Breast epithelium (tissue), 4 donors: ENCODE measurements around the gene ZNF541. TPM values are rescaled to one million over a fixed set of nuclear protein-coding genes. Genes with fewer than 3 reads are reported as not detected.

Experiments
- DNase-seq, 2 donors: peaks; one replicate each; pipeline ENCODE4 v3.0.0-alpha.2; 2019; ENCODE audit warnings: low spot score in 2 of 2
- H3K27ac ChIP-seq, 2 donors: fragments of 200-600 bp; sonication (generic) in 1 of 2; one replicate each; pipeline ENCODE4 v1.5.1; 2016 to 2019; ENCODE audit warnings: mild to moderate bottlenecking in 1 of 2
- H3K27me3 ChIP-seq, 2 donors: fragments of 200-600 bp; sonication (generic) in 1 of 2; one replicate each; pipeline versions ENCODE4 v1.5.1 to v1.6.0; 2017 to 2019; ENCODE audit warnings: control low read depth in 1 of 2, mild to moderate bottlenecking in 1 of 2
- H3K36me3 ChIP-seq: fragments of 200-600 bp; one replicate; pipeline ENCODE4 v1.5.1; 2019
- H3K4me1 ChIP-seq, 2 donors: fragments of 200-600 bp; sonication (generic); one replicate each; pipeline ENCODE4 v1.5.1; 2016 to 2019; ENCODE audit warnings: control low read depth in 1 of 2
- H3K4me3 ChIP-seq, 3 donors: fragments of 200-600 bp; sonication (generic); 1 replicate in 2 of 3; 2 replicates in 1 of 3; pipeline ENCODE4 v1.5.1; 2016 to 2019; ENCODE audit warnings: mild to moderate bottlenecking in 3 of 3, moderate library complexity in 2 of 3
- H3K9me3 ChIP-seq, 2 donors: fragments of 200-600 bp; sonication (generic) in 1 of 2; one replicate each; pipeline ENCODE4 v1.5.1; 2016 to 2019; ENCODE audit warnings: control low read depth in 1 of 2
- POLR2A ChIP-seq: fragments of 450-650 bp; IDR thresholded peaks from one replicate; pipeline ENCODE4 v1.6.1; 2016; ENCODE audit warnings: antibody characterized with exemption, mild to moderate bottlenecking, moderate library complexity
- POLR2AphosphoS5 ChIP-seq, 3 donors: sonication (generic); formaldehyde crosslinking; IDR thresholded peaks; one replicate each; pipeline ENCODE4 v1.6.1; 2017; ENCODE audit warnings: antibody characterized with exemption in 3 of 3
- intact Hi-C: fragments of 100-400 bp; cut with DNase I; formaldehyde crosslinking; loops from one replicate; pipeline ENCODE4 v1.15.1; 2023; ENCODE audit warnings: low total_unique reads
- total RNA-seq, 3 donors: library from RNA; depleted of rRNA; stranded (reverse); fragments of >200 nt; gene quantifications; one replicate each; pipeline ENCODE4 v1.1.0, GENCODE V29; 2016
- TF ChIP-seq, protein P1 (sequence below), 3 donors: fragments of 450-650 bp; IDR thresholded peaks; one replicate each; pipeline ENCODE4 v1.5.1; 2016 to 2017; ENCODE audit warnings: antibody characterized with exemption in 3 of 3, mild to moderate bottlenecking in 3 of 3, moderate library complexity in 3 of 3

ZNF541 gene
- total RNA-seq, 3 donors from 2014 or later, result 0.15 to 1.4 TPM; not detected in 1

GRCh38 chr19:47540748-47541147 is 32.2 kb downstream of the ZNF541 start:
- H3K4me3 ChIP-seq, result no peak overlapping the region
- H3K27me3 ChIP-seq, result peaks cover 0 to 11% of the 10 kb centered on the region in 2 donors
- H3K36me3 ChIP-seq, result no peaks in the 10 kb centered on the region
- no peak for DNase-seq
- no peaks in the 10 kb centered on the region for H3K9me3 ChIP-seq
- no peak overlapping the region for H3K27ac ChIP-seq
- intact Hi-C loops, result no loop called here
- no peaks in the 10 kb centered on the region for H3K4me1 ChIP-seq
- TF ChIP-seq POLR2A, result no peak
- TF ChIP-seq, protein P1, sequence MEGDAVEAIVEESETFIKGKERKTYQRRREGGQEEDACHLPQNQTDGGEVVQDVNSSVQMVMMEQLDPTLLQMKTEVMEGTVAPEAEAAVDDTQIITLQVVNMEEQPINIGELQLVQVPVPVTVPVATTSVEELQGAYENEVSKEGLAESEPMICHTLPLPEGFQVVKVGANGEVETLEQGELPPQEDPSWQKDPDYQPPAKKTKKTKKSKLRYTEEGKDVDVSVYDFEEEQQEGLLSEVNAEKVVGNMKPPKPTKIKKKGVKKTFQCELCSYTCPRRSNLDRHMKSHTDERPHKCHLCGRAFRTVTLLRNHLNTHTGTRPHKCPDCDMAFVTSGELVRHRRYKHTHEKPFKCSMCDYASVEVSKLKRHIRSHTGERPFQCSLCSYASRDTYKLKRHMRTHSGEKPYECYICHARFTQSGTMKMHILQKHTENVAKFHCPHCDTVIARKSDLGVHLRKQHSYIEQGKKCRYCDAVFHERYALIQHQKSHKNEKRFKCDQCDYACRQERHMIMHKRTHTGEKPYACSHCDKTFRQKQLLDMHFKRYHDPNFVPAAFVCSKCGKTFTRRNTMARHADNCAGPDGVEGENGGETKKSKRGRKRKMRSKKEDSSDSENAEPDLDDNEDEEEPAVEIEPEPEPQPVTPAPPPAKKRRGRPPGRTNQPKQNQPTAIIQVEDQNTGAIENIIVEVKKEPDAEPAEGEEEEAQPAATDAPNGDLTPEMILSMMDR (IDR thresholded peaks at IDR 0.05), result no peak
- no peak for TF ChIP-seq POLR2AphosphoS5 (IDR thresholded peaks at IDR 0.05)

DNA sequence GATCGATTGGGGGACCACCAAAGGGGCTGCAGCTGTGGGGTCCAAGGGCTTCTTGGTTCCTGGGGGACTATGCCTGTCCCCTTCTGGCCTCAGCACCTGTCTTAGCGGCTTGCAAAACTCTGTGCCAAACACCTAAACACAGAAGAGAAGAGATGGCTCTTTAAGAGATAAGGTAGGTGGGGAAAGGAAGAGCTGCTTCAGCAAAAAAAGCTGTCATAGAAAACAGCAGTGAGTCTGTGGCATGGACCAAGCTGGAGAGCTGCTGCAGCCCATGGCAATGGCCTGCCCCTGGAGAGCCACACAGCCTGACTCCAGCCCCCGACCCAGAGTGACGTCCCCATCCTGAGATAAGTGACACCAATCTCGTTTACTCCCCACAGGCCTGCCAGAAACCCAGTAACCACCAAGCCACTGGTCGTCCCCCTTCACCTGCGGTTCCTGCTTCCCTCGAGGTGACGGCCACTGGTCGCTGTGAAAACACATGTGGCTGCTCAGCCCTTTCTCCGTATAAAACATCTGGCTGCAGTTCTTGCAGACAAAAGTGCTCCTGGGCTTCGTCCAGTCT is 33.1 kb downstream of the ZNF541 start:
- Histone ChIP-seq H3K36me3 (no peaks in the 10 kb centered on the region), H3K27ac (no peak overlapping the region), H3K4me1 (no peaks in the 10 kb centered on the region), H3K27me3 (peaks cover 0 to 3% of the 10 kb centered on the region in 2 donors), H3K4me3 (no peak overlapping the region), H3K9me3 (no peaks in the 10 kb centered on the region)
- TF ChIP-seq, protein P1 (IDR thresholded peaks at IDR 0.05), result no peak
- TF ChIP-seq POLR2A, result no peak
- no peak for TF ChIP-seq POLR2AphosphoS5 (IDR thresholded peaks at IDR 0.05)
- DNase-seq, result no peak
- intact Hi-C loops, result no loop called here

DNA sequence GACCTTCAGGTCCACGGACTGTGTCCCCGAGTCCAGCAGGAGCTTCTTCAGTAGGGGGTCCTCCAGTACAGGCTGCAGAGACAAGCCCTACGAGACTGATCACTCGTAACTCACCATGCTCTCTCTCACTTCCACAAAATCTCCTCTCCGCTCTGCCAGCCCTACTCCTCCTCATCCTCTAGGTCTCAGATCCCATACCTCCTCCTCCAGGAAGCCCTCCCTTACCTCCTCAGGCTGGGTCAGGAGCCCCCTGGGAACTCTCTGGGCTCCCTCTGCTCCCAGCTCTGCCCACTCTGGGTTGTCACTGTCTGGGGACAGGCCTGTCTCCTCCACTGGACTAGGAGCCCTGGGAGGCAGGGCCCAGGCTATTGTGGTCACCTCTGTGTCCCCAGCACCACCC is 34.1 kb downstream of the ZNF541 start:
- DNase-seq, result no peak
- Histone ChIP-seq H3K36me3 (no peaks in the 10 kb centered on the region), H3K27me3 (no peaks in the 10 kb centered on the region), H3K27ac (no peak overlapping the region), H3K4me3 (no peak overlapping the region), H3K9me3 (no peaks in the 10 kb centered on the region), H3K4me1 (no peaks in the 10 kb centered on the region)
- intact Hi-C loops, result no loop called here
- TF ChIP-seq POLR2AphosphoS5 (IDR thresholded peaks at IDR 0.05), result no peak
- no peak for TF ChIP-seq POLR2A
- TF ChIP-seq, protein P1 (IDR thresholded peaks at IDR 0.05), result no peak

DNA sequence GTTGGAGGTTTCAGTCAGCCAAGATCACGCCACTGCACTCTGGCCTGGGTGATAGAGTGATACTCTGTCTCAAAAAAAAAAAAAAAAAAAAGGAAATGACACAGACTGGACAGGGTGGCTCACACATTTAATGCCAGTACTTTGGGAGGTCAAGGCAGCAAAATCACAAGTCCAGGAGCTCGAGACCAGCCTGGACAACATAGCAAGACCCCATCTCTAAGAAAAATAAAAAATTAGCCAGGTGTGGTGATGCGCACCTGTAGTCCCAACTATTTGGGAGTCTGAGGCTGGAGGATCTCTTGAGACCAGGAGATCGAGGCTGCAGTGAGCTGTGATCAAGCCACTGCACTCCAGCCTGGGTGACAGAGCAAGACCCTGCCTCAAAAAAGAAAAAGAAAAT is 35.5 kb downstream of the ZNF541 start:
- Histone ChIP-seq H3K27ac (no peak overlapping the region), H3K4me3 (no peak overlapping the region), H3K36me3 (no peaks in the 10 kb centered on the region), H3K9me3 (no peaks in the 10 kb centered on the region), H3K27me3 (no peaks in the 10 kb centered on the region), H3K4me1 (no peaks in the 10 kb centered on the region)
- DNase-seq, result no peak
- TF ChIP-seq POLR2AphosphoS5 (IDR thresholded peaks at IDR 0.05) (no peak), POLR2A (no peak)
- TF ChIP-seq, protein P1 (IDR thresholded peaks at IDR 0.05), result no peak
- intact Hi-C loops, result no loop called here

GRCh38 chr19:47534628-47535027 is 38.3 kb downstream of the ZNF541 start:
- TF ChIP-seq, protein P1 (IDR thresholded peaks at IDR 0.05), result no peak
- TF ChIP-seq POLR2A, result no peak
- TF ChIP-seq POLR2AphosphoS5 (IDR thresholded peaks at IDR 0.05), result no peak
- Histone ChIP-seq H3K27ac (no peak overlapping the region), H3K36me3 (no peaks in the 10 kb centered on the region), H3K4me3 (no peak overlapping the region), H3K27me3 (no peaks in the 10 kb centered on the region), H3K9me3 (no peaks in the 10 kb centered on the region), H3K4me1 (no peaks in the 10 kb centered on the region)
- intact Hi-C loops, result no loop called here
- DNase-seq, result no peak
